Stomach (tissue), 4 donors: ENCODE data around the gene ZNF747.

ENCODE experiments used
- POLR2A ChIP-seq, 4 donors: fragments of 450-650 bp; IDR thresholded peaks; one replicate each; pipeline ENCODE4 v1.6.1; 2016; ENCODE audit warnings: antibody characterized with exemption in 4 of 4, control low read depth in 2 of 4, mild to moderate bottlenecking in 1 of 4, moderate library complexity in 1 of 4
- POLR2AphosphoS5 ChIP-seq, 3 donors: sonication (generic); formaldehyde crosslinking; IDR thresholded peaks; one replicate each; pipeline ENCODE4 v1.6.1; 2016; ENCODE audit warnings: antibody characterized with exemption in 3 of 3
- TF ChIP-seq, protein P1 (sequence below), 7 experiments: fragments of 450-650 bp in 4 of 7; fragments of 200-600 bp in 3 of 7; sonication (generic) in 3 of 7; IDR thresholded peaks; one replicate each; pipeline ENCODE4 v1.5.1; 2016 to 2019; ENCODE audit warnings: antibody characterized with exemption in 7 of 7, control low read depth in 2 of 7, mild to moderate bottlenecking in 1 of 7

DNA sequence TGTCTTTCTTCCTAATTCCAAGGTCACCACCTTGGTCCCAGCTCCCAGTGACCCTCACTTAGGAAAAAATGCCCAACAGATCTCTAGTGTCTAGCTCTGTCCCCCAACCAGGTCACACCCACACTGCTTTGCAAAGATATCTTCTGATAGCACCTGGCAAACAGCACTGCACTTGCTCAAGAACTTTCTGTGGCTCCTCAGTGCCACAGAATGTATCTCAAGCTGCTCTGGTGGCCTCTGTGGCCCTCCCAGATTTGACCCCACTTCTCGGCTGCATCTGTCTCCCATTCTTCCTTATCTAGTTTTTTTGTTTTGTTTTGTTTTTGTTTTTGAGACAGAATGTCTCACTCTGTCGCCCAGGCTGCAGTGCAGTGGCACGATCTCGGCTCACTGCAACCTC is 31.9 kb upstream of the ZNF747 start:
- TF ChIP-seq POLR2A (IDR thresholded peaks at IDR 0.05) (no peak), POLR2AphosphoS5 (IDR thresholded peaks at IDR 0.05) (no peak)
- TF ChIP-seq, protein P1, sequence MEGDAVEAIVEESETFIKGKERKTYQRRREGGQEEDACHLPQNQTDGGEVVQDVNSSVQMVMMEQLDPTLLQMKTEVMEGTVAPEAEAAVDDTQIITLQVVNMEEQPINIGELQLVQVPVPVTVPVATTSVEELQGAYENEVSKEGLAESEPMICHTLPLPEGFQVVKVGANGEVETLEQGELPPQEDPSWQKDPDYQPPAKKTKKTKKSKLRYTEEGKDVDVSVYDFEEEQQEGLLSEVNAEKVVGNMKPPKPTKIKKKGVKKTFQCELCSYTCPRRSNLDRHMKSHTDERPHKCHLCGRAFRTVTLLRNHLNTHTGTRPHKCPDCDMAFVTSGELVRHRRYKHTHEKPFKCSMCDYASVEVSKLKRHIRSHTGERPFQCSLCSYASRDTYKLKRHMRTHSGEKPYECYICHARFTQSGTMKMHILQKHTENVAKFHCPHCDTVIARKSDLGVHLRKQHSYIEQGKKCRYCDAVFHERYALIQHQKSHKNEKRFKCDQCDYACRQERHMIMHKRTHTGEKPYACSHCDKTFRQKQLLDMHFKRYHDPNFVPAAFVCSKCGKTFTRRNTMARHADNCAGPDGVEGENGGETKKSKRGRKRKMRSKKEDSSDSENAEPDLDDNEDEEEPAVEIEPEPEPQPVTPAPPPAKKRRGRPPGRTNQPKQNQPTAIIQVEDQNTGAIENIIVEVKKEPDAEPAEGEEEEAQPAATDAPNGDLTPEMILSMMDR (IDR thresholded peaks at IDR 0.05): no peak
